ENCODE data around the gene CD177.
"Not testable (repeated sequence)": the region's sequence is repeated elsewhere in the genome, so short reads cannot be mapped to it uniquely, and the experiment has no call there.

The CD177 gene

GRCh38 chr19:43353606-43354304 lies at the start of gene CD177:
Gene CD177, plus strand, starts transcription at chr19:43353686. Its CDS starts 29 bp downstream, at chr19:43353715.
- DNase-seq, result no peak

DNA sequence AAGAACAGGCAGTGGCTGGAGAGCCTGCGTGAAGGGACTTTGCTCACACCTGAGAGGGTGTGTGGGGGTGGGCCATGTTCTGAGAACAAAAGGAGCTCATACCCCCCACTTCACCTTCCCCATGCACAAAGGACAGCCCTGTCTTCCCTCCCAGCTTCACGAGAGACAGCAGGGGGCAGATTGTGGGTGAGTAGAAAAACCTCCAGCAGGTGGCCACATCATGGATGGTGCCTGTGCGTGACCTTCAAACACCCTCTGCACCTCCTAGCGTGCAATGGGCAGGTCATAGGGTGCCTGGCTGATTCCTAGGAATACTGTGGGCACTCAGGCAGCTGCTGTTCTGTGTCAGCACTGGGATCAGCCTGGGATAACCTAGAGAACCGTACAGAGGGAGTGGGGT lies 47.8 kb upstream of the CD177 start:
- DNase-seq, result no peak

DNA sequence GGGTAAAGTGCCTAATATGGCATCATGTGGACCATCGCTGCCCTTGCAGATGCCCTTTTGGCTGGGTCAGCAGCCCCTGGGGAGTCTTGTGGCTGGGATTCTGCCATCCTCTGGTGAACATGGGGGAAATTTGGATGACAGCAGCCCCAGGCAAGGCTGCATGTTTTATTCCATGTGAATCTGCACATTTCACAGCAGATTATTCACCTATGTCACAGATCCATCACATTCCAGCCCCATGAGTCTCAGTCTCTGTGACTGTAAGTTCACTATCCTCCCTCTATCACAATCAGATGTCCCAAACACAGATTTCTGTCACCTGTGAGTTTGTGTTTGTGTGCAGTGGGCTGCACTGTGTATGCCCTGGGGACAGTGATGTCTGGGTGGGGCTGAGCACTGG lies 47.4 kb upstream of the CD177 start:
- DNase-seq, result no peak

DNA sequence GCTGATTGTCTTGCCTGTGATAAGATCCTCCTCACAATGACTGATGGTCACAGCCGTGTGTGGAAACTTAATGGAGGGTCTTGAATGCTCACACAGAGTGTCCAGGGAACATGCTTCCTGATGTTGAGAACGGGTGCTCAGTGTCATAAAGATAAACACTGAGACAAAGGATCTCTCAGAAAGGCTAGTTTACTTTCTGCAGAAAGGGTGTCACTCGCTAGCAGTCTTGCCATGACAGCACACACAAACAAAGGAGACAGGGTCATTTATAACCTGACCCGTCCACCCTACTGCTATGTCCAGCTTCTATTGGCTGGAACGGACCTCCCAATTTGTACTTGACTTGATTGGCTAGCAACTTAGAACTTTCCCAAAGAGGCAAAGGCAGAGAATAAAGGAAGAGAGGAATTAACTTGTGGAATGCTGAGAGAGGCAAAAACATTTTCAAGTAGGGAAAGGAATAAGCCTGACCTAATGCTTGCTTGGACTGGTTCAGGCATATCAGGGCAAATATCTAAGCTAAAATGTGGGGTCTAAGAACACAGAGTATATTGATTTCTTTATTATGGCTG lies 45.2 kb upstream of the CD177 start:
- no peak for DNase-seq

GRCh38 chr19:43309466-43309865 lies 44.0 kb upstream of the CD177 start:
- no peak for DNase-seq

GRCh38 chr19:43310221-43310620 lies 43.3 kb upstream of the CD177 start:
- no peak for DNase-seq

- DNase-seq, result no peak
Measured at GRCh38 chr19:43311256-43311655, 42.2 kb upstream of the CD177 start.

DNA sequence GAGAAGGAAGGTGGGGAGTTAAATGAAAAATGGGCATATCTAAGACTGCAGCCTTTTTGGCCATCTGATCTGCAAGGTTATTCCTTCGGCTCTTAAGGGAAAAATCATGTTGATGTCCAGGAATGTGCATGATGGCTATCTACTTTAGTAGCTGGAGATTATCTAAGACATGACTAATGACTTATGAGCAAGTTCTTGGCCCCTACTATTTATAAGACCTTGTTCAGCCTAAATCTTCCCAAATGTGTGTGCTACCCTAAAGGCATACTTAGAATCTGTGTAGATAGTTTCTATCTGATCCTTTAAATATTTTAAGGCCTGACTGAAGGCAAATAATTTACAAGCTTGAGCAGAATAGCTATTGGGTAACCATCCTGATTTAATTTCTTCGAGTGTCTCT lies 41.8 kb upstream of the CD177 start:
- DNase-seq, result no peak

- no peak for DNase-seq
Measured at GRCh38 chr19:43313711-43314495, 39.6 kb upstream of the CD177 start.

GRCh38 chr19:43315851-43316250 lies 37.6 kb upstream of the CD177 start:
- DNase-seq, result no peak

- DNase-seq, result peak; percentile 32
Measured at GRCh38 chr19:43316591-43317319, 36.7 kb upstream of the CD177 start.

- peak; percentile 2 for DNase-seq
Measured at GRCh38 chr19:43318203-43318602, 35.3 kb upstream of the CD177 start.

GRCh38 chr19:43318796-43319314 lies 34.6 kb upstream of the CD177 start:
- DNase-seq, result no peak

DNA sequence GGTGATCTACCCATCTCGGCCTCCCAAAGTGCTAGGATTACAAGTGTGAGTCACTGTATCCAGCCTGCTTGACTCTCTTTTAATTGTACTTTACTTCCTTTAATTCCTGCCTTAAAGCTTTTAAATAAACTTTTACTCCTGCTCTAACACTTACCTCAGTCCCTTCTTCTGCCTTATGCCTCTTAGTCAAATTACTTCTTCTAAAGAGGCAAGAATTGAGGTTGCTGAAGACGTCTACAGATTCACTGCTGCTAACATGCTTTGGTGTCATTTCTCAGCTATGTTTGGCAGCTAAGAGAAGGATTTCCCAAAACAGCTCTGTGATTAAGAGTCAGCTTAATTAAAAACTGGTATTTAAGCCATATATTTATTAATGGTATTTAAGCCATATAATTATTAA lies 32.9 kb upstream of the CD177 start:
- DNase-seq, result no peak

DNA sequence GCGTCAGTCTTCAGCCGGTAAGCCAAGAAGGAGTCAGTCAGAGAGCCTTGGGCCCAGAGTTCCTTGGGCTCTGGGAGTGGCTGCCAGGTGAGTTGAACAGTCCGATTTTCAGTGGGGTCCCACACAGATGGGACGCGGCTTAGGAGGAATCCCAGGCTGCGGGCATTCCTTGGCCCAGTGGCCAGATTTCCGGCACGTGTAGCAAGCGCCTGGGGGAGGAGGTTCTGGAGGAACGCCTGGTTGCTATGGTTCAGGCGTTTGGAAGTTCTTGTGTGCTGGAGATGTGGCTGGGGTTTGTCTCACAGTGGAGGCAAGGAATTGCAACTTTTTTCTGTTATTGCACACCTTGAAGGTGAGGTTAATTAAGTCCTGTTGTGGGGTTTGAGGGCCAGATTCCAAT lies 26.7 kb upstream of the CD177 start:
- not testable (repeated sequence) for DNase-seq

DNA sequence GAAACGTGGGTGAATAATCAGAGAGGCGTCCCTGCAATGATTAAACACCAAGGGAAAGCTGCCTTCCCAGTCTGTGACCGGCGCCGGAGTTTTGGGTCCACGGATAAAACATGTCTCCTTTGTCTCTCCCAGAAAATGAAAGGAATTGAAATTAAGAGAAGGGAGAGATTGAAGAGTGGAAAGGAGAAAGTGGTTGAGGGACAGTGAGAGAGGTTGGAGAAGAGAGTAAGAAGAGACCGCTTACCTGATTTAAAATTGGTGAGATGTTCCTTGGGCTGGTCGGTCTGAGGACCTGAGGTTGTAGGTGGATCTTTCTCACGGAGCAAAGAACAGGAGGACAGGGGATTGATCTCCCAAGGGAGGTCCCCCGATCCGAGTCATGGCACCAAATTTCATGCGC lies 24.9 kb upstream of the CD177 start:
- DNase-seq, result not testable (repeated sequence)

DNA sequence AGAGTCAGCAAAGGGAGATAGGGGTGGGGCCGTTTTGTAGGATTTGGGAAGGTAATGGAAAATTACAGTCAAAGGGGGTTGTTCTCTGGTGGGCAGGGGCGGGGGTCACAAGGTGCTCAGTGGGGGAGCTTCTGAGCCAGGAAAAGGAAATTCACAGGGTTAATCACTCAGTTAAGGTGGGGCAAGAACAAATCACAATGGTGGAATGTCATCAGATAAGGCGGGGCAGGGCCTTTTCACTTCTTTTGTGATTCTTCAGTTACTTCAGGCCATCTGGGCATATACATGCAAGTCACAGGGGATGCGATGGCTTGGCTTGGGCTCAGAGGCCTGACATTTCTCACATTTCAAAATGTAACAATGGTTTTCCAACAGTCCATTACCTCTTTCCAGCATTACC lies 24.4 kb upstream of the CD177 start:
- not testable (repeated sequence) for DNase-seq

DNA sequence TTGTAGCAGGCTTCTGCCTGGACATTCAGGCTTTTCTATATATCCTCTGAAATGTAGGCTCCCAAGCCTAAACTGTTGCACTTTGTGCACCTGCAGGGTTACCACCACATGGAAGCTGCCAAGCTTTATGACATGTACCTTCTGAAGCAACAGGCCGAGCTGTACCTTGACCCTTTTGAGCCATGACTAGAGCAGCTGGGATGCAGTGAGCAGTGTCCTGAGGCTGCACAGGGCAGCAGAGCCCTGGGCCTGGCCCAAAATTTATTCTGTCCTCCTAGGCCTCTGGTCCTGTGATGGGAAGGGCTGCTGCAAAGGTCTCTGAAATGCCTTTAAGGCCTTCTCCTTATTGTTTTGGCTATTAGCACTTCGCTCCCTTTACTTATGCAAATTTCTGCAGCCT lies 23.5 kb upstream of the CD177 start:
- no peak for DNase-seq

GRCh38 chr19:43330726-43331434 lies 22.6 kb upstream of the CD177 start:
- no peak for DNase-seq

DNA sequence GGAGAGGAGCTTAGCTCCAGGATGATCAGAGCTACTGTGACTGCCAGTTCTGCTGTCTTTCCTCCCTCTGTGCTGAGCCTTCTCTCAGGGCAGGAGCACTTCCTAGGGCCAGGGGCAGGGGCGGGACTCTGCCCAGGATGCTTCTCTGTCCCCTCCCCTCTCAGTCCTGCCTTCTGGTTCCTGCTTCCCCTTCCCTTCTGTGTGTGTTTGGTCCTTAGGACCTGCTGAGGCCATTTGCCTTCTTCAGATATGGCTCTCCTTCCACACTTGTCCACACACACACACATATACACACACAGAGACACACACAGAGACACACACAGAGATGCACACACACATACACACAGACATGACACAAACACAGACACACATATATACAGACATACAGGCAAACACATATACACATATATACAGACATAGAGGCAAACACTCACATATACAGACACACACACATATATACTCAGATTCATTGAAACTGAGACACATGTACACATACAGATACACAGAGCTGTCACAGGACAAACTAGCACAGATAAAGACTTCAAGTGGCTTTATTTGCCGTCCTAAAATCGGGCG lies 22.0 kb upstream of the CD177 start:
- no peak for DNase-seq

- no peak for DNase-seq
Measured at GRCh38 chr19:43332058-43332922, 21.2 kb upstream of the CD177 start.
